ENCODE results near the gene ABCA2. TPM values are rescaled to one million over a fixed set of nuclear protein-coding genes. Genes with fewer than 3 reads are reported as not detected.
A peak's percentile ranks its signal among the peaks of the same experiment; 100 is the strongest.

The ABCA2 gene
- total and polyA plus RNA-seq, 9 of the 15 experiments (the other 6 are each of a cell fraction or from before 2014, with no cell fraction given): 0.69 to 16.3 (median 6.1) TPM; not detected in 2

GRCh38 chr9:136978073-136978864 lies 49.8 kb downstream of the ABCA2 start (continued):
- TF ChIP-seq NELFE (IDR thresholded peaks at IDR 0.05; ENCODE audit: insufficient read depth, insufficient read length): no peak
- TF ChIP-seq TEAD1 (CRISPR knock-in tag; IDR thresholded peaks at IDR 0.05): 0 out of 4 replicates have a peak, but pooled peaks of 1 of the 2 experiments have one; percentile 56
- TF ChIP-seq, protein P1, sequence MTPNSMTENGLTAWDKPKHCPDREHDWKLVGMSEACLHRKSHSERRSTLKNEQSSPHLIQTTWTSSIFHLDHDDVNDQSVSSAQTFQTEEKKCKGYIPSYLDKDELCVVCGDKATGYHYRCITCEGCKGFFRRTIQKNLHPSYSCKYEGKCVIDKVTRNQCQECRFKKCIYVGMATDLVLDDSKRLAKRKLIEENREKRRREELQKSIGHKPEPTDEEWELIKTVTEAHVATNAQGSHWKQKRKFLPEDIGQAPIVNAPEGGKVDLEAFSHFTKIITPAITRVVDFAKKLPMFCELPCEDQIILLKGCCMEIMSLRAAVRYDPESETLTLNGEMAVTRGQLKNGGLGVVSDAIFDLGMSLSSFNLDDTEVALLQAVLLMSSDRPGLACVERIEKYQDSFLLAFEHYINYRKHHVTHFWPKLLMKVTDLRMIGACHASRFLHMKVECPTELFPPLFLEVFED (CRISPR knock-in tag; conservative IDR thresholded peaks at IDR 0.05): no peak
- no peak for TF ChIP-seq HSF4 (CRISPR knock-in tag; IDR thresholded peaks at IDR 0.05; ENCODE audit: borderline replicate concordance)
- TF ChIP-seq ETV1 (tag; conservative IDR thresholded peaks at IDR 0.05; ENCODE audit: low read depth): no peak
- TF ChIP-seq SMAD1 (IDR thresholded peaks at IDR 0.05; ENCODE audit: low read depth, low read length, partially characterized antibody): no peak
- TF ChIP-seq HMGN3 (IDR thresholded peaks at IDR 0.05; ENCODE audit: borderline replicate concordance, extremely low read depth, insufficient read length, low read depth, low read length): peak; percentile 63
- no peak for TF ChIP-seq SAFB2 (IDR thresholded peaks at IDR 0.05; ENCODE audit: borderline replicate concordance, low read depth, low read length, severe bottlenecking)
- no peak for TF ChIP-seq BRD4 (IDR thresholded peaks at IDR 0.05)
- TF ChIP-seq CREBBP (IDR thresholded peaks at IDR 0.05; ENCODE audit: low read depth, low read length): no peak
- TF ChIP-seq MBD1 (CRISPR knock-in tag; IDR thresholded peaks at IDR 0.05): no peak
- no peak for TF ChIP-seq HDAC8 (tag; IDR thresholded peaks at IDR 0.05)
- TF ChIP-seq, protein P2, sequence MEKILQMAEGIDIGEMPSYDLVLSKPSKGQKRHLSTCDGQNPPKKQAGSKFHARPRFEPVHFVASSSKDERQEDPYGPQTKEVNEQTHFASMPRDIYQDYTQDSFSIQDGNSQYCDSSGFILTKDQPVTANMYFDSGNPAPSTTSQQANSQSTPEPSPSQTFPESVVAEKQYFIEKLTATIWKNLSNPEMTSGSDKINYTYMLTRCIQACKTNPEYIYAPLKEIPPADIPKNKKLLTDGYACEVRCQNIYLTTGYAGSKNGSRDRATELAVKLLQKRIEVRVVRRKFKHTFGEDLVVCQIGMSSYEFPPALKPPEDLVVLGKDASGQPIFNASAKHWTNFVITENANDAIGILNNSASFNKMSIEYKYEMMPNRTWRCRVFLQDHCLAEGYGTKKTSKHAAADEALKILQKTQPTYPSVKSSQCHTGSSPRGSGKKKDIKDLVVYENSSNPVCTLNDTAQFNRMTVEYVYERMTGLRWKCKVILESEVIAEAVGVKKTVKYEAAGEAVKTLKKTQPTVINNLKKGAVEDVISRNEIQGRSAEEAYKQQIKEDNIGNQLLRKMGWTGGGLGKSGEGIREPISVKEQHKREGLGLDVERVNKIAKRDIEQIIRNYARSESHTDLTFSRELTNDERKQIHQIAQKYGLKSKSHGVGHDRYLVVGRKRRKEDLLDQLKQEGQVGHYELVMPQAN (IDR thresholded peaks at IDR 0.05; ENCODE audit: borderline replicate concordance): no peak
- peak in 1 of 2 experiments; percentile 19; a peak in 1 of 4 replicates for TF ChIP-seq SIN3A (IDR thresholded peaks at IDR 0.05; ENCODE audit: borderline replicate concordance in 2 of 2, control insufficient read depth in 1 of 2, low read depth in 2 of 2, low read length in 2 of 2)
- TF ChIP-seq ZNF551 (CRISPR knock-in tag; IDR thresholded peaks at IDR 0.05): no peak
- no peak for TF ChIP-seq MXI1 (IDR thresholded peaks at IDR 0.05; ENCODE audit: low read depth, low read length)
- no peak for TF ChIP-seq SMARCB1 (IDR thresholded peaks at IDR 0.05; ENCODE audit: insufficient read length, low read depth)
